ENCODE results near the gene CNEP1R1.

Gene CNEP1R1

GRCh38 chr16:50079397-50080140 is 54.5 kb downstream of the CNEP1R1 start:
- Histone ChIP-seq H3K4me1 (no peaks in the 10 kb centered on the region), H3K4me3 (no peak overlapping the region), H3K9me3 (no peaks in the 10 kb centered on the region), H3K27me3 (ENCODE audit: low read depth) (no peaks in the 10 kb centered on the region), H3K36me3 (replicated peaks) (peaks cover 48% of the 10 kb centered on the region)
- DNase-seq (ENCODE audit: low spot score in 2 of 2): no peak
- in situ Hi-C loops (cut with MboI; ENCODE audit: low sequenced_read_pairs): no loop called here

DNA sequence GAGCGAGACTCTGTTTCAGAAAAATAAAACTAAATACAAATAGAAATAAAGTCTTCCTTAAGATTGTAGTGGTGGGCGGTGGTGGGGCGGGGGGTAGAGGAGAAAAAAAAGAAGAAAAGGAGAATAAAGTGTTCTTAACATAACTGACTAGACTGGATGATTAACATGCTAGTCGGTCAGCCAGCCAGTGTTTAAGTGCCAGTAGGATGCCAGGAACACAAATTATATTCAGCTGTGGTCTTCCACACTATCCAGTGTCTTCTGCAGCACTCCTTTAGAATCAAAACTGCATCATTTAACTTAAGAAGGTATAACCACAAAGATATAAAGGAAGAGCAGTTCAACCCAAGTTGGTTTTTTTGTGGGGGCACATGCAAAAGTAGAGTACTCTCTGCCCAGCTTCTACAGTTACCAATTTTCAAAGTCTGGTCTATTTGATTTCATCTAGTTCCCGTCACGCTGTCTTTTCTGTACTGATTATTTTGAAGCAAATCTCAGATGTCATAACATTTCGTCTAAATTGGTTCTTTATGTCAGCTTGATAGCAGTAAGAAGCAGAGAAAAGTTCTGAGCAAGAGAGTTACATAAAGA is 56.5 kb downstream of the CNEP1R1 start:
- Histone ChIP-seq H3K4me1 (no peaks in the 10 kb centered on the region), H3K27me3 (ENCODE audit: low read depth) (no peaks in the 10 kb centered on the region), H3K9me3 (no peaks in the 10 kb centered on the region), H3K36me3 (replicated peaks) (peaks cover 51% of the 10 kb centered on the region), H3K4me3 (no peak overlapping the region)
- in situ Hi-C loops (cut with MboI; ENCODE audit: low sequenced_read_pairs): no loop called here
- DNase-seq (ENCODE audit: low spot score in 2 of 2): no peak

DNA sequence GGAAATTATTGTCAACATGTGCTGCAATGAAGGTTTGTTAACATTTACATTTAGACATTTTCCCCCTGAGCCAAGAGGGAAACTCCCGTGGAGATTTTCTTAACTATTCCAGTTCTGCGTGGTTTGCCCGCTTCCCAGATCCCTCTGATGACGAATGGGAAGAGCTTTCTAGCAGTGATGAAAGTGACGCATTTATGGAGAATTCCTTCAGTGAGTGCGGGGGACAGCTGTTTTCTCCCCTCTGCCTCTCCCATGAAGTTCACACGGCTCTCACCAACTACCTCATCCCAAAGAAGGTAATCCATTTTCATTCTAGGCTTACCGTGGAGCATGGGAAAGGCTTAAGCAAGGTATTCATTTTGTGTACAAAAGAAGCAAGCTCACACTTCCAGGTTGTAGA is 59.0 kb downstream of the CNEP1R1 start:
- Histone ChIP-seq H3K9me3 (no peaks in the 10 kb centered on the region), H3K4me1 (no peaks in the 10 kb centered on the region), H3K27me3 (ENCODE audit: low read depth) (no peaks in the 10 kb centered on the region), H3K36me3 (replicated peaks) (peaks cover 53% of the 10 kb centered on the region), H3K4me3 (no peak overlapping the region)
- DNase-seq (ENCODE audit: low spot score in 2 of 2): no peak
- in situ Hi-C loops (cut with MboI; ENCODE audit: low sequenced_read_pairs): no loop called here

DNA sequence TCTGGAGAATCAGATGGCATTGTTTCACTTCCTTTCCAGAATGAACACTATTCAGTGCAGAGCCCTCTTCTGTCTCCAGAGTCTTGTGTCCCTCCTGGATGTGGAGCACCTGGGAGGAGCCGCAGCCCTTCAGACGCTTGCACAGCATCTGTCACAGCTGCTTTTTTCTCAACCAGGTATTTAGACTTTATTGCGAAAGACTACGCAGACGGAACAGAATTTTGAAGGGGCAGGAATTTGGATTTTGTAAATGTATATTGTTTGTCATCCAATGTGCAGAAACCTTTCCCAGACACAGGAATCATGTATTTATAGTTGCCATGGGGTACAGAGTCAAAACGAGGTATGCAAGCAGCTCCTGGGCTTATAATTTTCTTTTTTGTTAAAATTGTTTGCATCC is 61.2 kb downstream of the CNEP1R1 start:
- no peak for DNase-seq (ENCODE audit: low spot score in 2 of 2)
- Histone ChIP-seq H3K27me3 (ENCODE audit: low read depth) (no peaks in the 10 kb centered on the region), H3K4me3 (no peak overlapping the region), H3K9me3 (no peaks in the 10 kb centered on the region), H3K36me3 (replicated peaks) (peaks cover 54% of the 10 kb centered on the region), H3K4me1 (no peaks in the 10 kb centered on the region)
- in situ Hi-C loops (cut with MboI; ENCODE audit: low sequenced_read_pairs): no loop called here

All from HAP-1 (cell line).